Right lobe of liver (tissue), 6 donors: ENCODE data around the gene C2orf76. TPM values are rescaled to one million over a fixed set of nuclear protein-coding genes. Genes with fewer than 3 reads are reported as not detected.

Source experiments
- ATAC-seq, 4 donors: fragments of 200-7000 bp; cut with Tn5 transposase; one replicate each; pipeline ENCODE4 v1.9.1; 2020; ENCODE audit warnings: mild to moderate bottlenecking in 4 of 4, moderate library complexity in 4 of 4
- DNase-seq, 3 donors: peaks; one replicate each; pipeline ENCODE4 v3.0.0-alpha.2; 2020
- H3K27ac ChIP-seq, 3 donors: fragments of 200-600 bp; one replicate each; pipeline ENCODE4 v1.8.0; 2022
- H3K27me3 ChIP-seq, 2 donors: fragments of 200-600 bp; one replicate each; pipeline ENCODE4 v1.8.0; 2022
- H3K36me3 ChIP-seq, 4 donors: fragments of 200-600 bp; sonication (generic) in 1 of 4; one replicate each; pipeline versions ENCODE4 v1.5.1 to v1.8.0; 2017 to 2022; ENCODE audit warnings: control low read depth in 1 of 4
- H3K4me1 ChIP-seq, 4 donors: fragments of 200-600 bp; sonication (generic) in 1 of 4; one replicate each; pipeline versions ENCODE4 v1.5.1 to v1.8.0; 2017 to 2022; ENCODE audit warnings: control low read depth in 1 of 4
- H3K4me3 ChIP-seq, 3 donors: fragments of 200-600 bp; one replicate each; pipeline ENCODE4 v1.8.0; 2022
- H3K9me3 ChIP-seq, 4 donors: fragments of 200-600 bp; sonication (generic) in 1 of 4; one replicate each; pipeline versions ENCODE4 v1.5.1 to v1.8.0; 2017 to 2022; ENCODE audit warnings: control low read depth in 1 of 4
- POLR2A ChIP-seq: fragments of 450-650 bp; IDR thresholded peaks from one replicate; pipeline ENCODE4 v1.6.1; 2017; ENCODE audit warnings: antibody characterized with exemption, mild to moderate bottlenecking
- WGBS: methylation state at CpG from one replicate; pipeline ENCODE4 v1.1.6; 2018; ENCODE audit warnings: low coverage, low lambda C conversion rate; ENCODE audit not compliant: insufficient coverage; ENCODE audit errors: missing lambda C conversion rate; 5-methylcytosine and 5-hydroxymethylcytosine counted together
- intact Hi-C, 2 donors: fragments of 100-400 bp; cut with DNase I; formaldehyde crosslinking; loops; one replicate each; pipeline versions ENCODE4 v1.11.2 to v1.14.1; 2022
- long read RNA-seq: library from polyadenylated mRNA; unstranded; transcript quantifications from one replicate; pipeline ENCODE4 v2.0.0, GENCODE V29; 2019
- total RNA-seq, 6 experiments: library from RNA; depleted of rRNA in 2 of 6; stranded (reverse); fragments of >200 nt in 2 of 6; fragmentation: NEBNext Ultra II Directional in 3 of 6; extraction: Animal tissue kit (Norgen Biotek cat#: 25700) in 3 of 6; gene quantifications; one replicate each; pipeline versions ENCODE4 v1.1.0 to v1.2.4, GENCODE V29; 2016 to 2023
- TF ChIP-seq, protein P1 (sequence below), 4 donors: fragments of 200-600 bp in 3 of 4; fragments of 450-650 bp in 1 of 4; IDR thresholded peaks; one replicate each; pipeline versions ENCODE4 v1.5.1 to v1.8.0; 2016 to 2022; ENCODE audit warnings: antibody characterized with exemption in 4 of 4, mild to moderate bottlenecking in 2 of 4
- donor health status: DM: no; HTN: yes; CAD: no.
- donor health status: DM: no; HTN: no; CAD: no.
- donor health status: DM: no; HTN: no; CAD: no.
- donor health status: DM: no; HTN: yes; CAD: no.
- donor health status: DM: no; HTN: yes; CAD: no.

C2orf76 gene
- 1 to 10 TPM; 2.6 to 5.5 (median 3.5) TPM for total RNA-seq
- long read RNA-seq, partial matches to known transcripts, result 0 of 2 reads
- long read RNA-seq, other reads (novel, unspliced or antisense), result 1 of 2 reads

- peak within 1 kb of the TSS; percentile 68 to 97 (median 90) for H3K4me3 ChIP-seq
- DNase-seq (peak; percentile 96 to 98 (median 98)), ATAC-seq (peak; percentile 91 to 96 (median 93))
- peaks cover 0 to 52% (median 7%) of the 10 kb centered on the region in 4 donors for H3K4me1 ChIP-seq
- peak within 1 kb of the TSS; percentile 90 to 95 (median 93) for H3K27ac ChIP-seq
- TF ChIP-seq, protein P1, sequence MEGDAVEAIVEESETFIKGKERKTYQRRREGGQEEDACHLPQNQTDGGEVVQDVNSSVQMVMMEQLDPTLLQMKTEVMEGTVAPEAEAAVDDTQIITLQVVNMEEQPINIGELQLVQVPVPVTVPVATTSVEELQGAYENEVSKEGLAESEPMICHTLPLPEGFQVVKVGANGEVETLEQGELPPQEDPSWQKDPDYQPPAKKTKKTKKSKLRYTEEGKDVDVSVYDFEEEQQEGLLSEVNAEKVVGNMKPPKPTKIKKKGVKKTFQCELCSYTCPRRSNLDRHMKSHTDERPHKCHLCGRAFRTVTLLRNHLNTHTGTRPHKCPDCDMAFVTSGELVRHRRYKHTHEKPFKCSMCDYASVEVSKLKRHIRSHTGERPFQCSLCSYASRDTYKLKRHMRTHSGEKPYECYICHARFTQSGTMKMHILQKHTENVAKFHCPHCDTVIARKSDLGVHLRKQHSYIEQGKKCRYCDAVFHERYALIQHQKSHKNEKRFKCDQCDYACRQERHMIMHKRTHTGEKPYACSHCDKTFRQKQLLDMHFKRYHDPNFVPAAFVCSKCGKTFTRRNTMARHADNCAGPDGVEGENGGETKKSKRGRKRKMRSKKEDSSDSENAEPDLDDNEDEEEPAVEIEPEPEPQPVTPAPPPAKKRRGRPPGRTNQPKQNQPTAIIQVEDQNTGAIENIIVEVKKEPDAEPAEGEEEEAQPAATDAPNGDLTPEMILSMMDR (IDR thresholded peaks at IDR 0.05), result no peak
- peak; percentile 95 for TF ChIP-seq POLR2A
- H3K9me3 ChIP-seq, result no peaks in the 10 kb centered on the region
- no peaks in the 10 kb centered on the region for H3K27me3 ChIP-seq
- under 1% methylated on average over 32 of the region's 65 CpGs for WGBS
- peaks cover 0 to 39% (median 26%) of the 10 kb centered on the region in 4 donors for H3K36me3 ChIP-seq
- intact Hi-C loops, result no loop called here
These were observed at the start of gene C2orf76, which contains the start of gene DBI for GRCh38 chr2:119366649-119367471. Gene C2orf76 (minus strand): TSS chr2:119366834. CDS start chr2:119339959, 26,875 bp downstream. Gene DBI (plus strand): TSS chr2:119366977. CDS start chr2:119367052, 75 bp downstream.

GRCh38 chr2:119415630-119416029, 49.0 kb upstream of the C2orf76 start:
- no peaks in the 10 kb centered on the region for H3K27me3 ChIP-seq
- no peaks in the 10 kb centered on the region for H3K9me3 ChIP-seq
- no peak overlapping the region for H3K4me3 ChIP-seq
- 83% methylated on average over 1 of the region's 1 CpG for WGBS
- H3K27ac ChIP-seq, result no peak overlapping the region
- intact Hi-C loops, result no loop called here
- no peak for TF ChIP-seq POLR2A
- TF ChIP-seq, protein P1 (IDR thresholded peaks at IDR 0.05), result no peak
- ATAC-seq (no peak), DNase-seq (no peak)
- no peaks in the 10 kb centered on the region for H3K4me1 ChIP-seq
- no peaks in the 10 kb centered on the region for H3K36me3 ChIP-seq

DNA sequence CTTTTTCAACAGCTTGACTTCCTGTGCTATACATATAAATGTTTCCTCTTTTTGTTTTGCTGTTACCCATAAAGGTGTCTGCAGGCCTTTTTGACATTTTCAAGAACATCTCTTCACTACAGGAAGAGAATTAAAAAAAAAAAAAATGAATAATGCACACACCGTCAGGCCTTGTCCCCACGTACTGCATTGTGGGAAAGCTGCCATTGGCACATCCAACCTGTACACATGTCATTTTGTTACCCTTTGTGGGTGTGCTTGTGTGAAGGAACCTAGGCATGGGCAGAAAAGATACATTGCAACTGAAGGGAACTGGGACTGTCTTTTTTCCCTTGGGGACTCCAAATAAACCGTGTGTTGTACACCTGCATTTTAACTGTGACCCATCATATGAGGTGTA, 48.3 kb upstream of the C2orf76 start:
- H3K27ac ChIP-seq, result no peak overlapping the region
- WGBS, result 78% methylated on average over 3 of the region's 3 CpGs
- H3K4me1 ChIP-seq, result peaks cover 0 to under 1% (median 0%) of the 10 kb centered on the region in 4 donors
- TF ChIP-seq, protein P1 (IDR thresholded peaks at IDR 0.05), result no peak
- no peak for TF ChIP-seq POLR2A
- intact Hi-C loops, result no loop called here
- DNase-seq, result no peak
- H3K9me3 ChIP-seq, result no peaks in the 10 kb centered on the region
- no peak overlapping the region for H3K4me3 ChIP-seq
- ATAC-seq, result no peak
- H3K36me3 ChIP-seq, result no peaks in the 10 kb centered on the region
- H3K27me3 ChIP-seq, result no peaks in the 10 kb centered on the region

GRCh38 chr2:119409506-119409905, 42.9 kb upstream of the C2orf76 start:
- no peaks in the 10 kb centered on the region for H3K36me3 ChIP-seq
- H3K9me3 ChIP-seq, result peaks cover 0 to 2% (median 0%) of the 10 kb centered on the region in 4 donors
- TF ChIP-seq, protein P1 (IDR thresholded peaks at IDR 0.05), result no peak
- no peak for TF ChIP-seq POLR2A
- peaks cover 0 to 17% (median 0%) of the 10 kb centered on the region in 4 donors for H3K4me1 ChIP-seq
- intact Hi-C loops, result loop anchor here (5.0 kb wide), 1 partner anchor 68 kb away; no protein-coding TSS in a partner anchor
- no peak overlapping the region for H3K4me3 ChIP-seq
- 56% methylated on average over 4 of the region's 4 CpGs for WGBS
- H3K27me3 ChIP-seq, result no peaks in the 10 kb centered on the region
- no peak for DNase-seq
- H3K27ac ChIP-seq, result no peak overlapping the region
- peak in 2 of 4 donors; percentile 8 to 17 for ATAC-seq
